ENCODE results near the gene MXRA8.

MXRA8 gene

GRCh38 chr1:1334835-1335234 is 23.5 kb downstream of the MXRA8 start:
- no peak for DNase-seq (ENCODE audit: low read depth)

DNA sequence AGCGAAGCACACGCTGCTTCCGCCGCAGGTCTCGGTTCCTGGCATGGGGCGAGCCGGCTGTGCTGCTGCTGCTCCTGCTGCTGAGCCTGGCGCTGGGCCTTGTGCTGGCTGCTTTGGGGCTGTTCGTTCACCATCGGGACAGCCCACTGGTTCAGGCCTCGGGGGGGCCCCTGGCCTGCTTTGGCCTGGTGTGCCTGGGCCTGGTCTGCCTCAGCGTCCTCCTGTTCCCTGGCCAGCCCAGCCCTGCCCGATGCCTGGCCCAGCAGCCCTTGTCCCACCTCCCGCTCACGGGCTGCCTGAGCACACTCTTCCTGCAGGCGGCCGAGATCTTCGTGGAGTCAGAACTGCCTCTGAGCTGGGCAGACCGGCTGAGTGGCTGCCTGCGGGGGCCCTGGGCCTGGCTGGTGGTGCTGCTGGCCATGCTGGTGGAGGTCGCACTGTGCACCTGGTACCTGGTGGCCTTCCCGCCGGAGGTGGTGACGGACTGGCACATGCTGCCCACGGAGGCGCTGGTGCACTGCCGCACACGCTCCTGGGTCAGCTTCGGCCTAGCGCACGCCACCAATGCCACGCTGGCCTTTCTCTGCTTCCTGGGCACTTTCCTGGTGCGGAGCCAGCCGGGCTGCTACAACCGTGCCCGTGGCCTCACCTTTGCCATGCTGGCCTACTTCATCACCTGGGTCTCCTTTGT is 24.7 kb downstream of the MXRA8 start:
- no peak for DNase-seq (ENCODE audit: low read depth)

GRCh38 chr1:1332774-1333480 is 25.4 kb downstream of the MXRA8 start:
- no peak for DNase-seq (ENCODE audit: low read depth)

DNA sequence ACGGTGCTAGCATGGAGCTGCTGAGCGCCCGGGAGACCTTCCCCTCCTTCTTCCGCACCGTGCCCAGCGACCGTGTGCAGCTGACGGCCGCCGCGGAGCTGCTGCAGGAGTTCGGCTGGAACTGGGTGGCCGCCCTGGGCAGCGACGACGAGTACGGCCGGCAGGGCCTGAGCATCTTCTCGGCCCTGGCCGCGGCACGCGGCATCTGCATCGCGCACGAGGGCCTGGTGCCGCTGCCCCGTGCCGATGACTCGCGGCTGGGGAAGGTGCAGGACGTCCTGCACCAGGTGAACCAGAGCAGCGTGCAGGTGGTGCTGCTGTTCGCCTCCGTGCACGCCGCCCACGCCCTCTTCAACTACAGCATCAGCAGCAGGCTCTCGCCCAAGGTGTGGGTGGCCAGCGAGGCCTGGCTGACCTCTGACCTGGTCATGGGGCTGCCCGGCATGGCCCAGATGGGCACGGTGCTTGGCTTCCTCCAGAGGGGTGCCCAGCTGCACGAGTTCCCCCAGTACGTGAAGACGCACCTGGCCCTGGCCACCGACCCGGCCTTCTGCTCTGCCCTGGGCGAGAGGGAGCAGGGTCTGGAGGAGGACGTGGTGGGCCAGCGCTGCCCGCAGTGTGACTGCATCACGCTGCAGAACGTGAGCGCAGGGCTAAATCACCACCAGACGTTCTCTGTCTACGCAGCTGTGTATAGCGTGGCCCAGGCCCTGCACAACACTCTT is 26.2 kb downstream of the MXRA8 start:
- DNase-seq (ENCODE audit: low read depth): no peak

DNA sequence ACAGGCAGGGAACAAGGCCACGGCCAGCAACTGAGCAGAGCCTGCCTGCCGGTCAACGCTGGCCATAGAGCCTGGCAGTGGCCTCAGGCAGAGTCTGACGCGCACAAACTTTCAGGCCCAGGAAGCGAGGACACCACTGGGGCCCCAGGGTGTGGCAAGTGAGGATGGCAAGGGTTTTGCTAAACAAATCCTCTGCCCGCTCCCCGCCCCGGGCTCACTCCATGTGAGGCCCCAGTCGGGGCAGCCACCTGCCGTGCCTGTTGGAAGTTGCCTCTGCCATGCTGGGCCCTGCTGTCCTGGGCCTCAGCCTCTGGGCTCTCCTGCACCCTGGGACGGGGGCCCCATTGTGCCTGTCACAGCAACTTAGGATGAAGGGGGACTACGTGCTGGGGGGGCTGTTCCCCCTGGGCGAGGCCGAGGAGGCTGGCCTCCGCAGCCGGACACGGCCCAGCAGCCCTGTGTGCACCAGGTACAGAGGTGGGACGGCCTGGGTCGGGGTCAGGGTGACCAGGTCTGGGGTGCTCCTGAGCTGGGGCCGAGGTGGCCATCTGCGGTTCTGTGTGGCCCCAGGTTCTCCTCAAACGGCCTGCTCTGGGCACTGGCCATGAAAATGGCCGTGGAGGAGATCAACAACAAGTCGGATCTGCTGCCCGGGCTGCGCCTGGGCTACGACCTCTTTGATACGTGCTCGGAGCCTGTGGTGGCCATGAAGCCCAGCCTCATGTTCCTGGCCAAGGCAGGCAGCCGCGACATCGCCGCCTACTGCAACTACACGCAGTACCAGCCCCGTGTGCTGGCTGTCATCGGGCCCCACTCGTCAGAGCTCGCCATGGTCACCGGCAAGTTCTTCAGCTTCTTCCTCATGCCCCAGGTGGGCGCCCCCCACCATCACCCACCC is 27.0 kb downstream of the MXRA8 start, which contains the start of gene TAS1R3:
Gene TAS1R3 (plus strand): TSS at position 213 of the 898 bp plus-strand sequence. CDS start 66 bp downstream, at position 279.
- no peak for DNase-seq (ENCODE audit: low read depth)

DNA sequence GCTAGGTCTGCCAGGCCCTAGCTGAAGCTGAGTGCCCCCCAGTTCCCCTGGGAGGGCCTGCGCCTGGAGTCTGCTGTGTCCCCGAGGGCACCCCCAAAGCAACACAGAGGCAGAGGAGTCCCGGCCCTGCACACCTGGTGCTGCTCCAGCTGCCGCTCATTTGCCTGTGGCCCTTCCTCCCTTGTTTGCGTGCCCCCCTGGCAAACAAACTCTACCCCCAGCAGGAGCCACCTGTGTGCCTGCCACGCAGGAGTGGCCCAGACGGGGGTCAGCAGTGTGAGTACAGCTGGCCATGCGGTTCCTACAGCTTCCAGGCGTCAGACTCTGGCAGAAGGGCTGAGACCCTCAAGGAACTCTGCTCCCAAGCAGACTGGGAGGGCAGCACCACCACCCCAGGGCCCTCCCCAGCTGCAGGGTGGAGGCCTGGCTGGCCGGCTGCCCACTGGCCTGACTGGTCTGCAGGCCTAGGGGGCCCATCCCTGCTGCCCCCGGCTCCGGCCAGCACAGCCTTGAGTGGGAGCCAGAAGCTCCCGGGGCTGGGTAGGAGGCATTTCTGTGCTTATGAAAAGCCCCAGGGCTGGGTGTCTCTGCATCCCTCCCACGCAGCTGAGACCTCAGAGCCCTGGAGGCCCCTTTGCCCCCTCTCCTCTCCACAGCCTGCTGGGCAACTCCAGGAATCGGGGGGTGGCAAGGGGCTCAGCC is 27.8 kb downstream of the MXRA8 start:
- DNase-seq (ENCODE audit: low read depth): no peak

- no peak for DNase-seq (ENCODE audit: low read depth)
These were observed 28.8 kb downstream of the MXRA8 start for GRCh38 chr1:1329304-1330210.

DNA sequence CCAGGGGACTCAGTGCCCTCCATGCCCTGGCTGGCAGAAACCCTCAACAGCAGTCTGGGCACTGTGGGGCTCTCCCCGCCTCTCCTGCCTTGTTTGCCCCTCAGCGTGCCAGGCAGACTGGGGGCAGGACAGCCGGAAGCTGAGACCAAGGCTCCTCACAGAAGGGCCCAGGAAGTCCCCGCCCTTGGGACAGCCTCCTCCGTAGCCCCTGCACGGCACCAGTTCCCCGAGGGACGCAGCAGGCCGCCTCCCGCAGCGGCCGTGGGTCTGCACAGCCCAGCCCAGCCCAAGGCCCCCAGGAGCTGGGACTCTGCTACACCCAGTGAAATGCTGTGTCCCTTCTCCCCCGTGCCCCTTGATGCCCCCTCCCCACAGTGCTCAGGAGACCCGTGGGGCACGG is 30.1 kb downstream of the MXRA8 start:
- DNase-seq (ENCODE audit: low read depth): no peak

GRCh38 chr1:1327291-1327690 is 31.1 kb downstream of the MXRA8 start:
- DNase-seq (ENCODE audit: low read depth): no peak

DNA sequence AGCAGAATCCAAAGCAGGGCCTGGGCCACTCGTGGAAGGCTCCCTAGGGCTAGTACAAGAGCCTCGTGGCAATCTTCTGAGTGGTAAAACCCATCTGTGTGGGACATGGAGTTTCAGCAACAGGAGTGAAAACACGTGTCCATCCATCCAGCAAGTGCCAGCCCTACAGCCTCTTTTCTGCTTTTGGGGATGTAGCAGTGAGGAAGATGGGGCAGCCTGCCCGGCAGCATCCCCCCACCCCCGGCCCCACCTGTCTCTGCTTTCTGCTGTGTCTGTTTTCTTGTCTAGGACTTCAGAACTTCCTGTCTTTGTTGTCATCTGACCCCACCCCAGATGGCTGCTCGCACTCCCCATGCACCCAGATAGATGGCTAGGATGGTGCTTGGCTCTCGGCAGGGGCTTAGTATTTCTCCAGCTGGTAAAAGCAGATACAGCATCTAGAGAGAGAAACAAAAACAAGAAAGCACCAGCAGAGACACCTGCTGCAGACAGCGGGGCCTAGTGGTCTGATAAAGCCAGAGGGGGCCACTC is 32.2 kb downstream of the MXRA8 start:
- no peak for DNase-seq (ENCODE audit: low read depth)

DNA sequence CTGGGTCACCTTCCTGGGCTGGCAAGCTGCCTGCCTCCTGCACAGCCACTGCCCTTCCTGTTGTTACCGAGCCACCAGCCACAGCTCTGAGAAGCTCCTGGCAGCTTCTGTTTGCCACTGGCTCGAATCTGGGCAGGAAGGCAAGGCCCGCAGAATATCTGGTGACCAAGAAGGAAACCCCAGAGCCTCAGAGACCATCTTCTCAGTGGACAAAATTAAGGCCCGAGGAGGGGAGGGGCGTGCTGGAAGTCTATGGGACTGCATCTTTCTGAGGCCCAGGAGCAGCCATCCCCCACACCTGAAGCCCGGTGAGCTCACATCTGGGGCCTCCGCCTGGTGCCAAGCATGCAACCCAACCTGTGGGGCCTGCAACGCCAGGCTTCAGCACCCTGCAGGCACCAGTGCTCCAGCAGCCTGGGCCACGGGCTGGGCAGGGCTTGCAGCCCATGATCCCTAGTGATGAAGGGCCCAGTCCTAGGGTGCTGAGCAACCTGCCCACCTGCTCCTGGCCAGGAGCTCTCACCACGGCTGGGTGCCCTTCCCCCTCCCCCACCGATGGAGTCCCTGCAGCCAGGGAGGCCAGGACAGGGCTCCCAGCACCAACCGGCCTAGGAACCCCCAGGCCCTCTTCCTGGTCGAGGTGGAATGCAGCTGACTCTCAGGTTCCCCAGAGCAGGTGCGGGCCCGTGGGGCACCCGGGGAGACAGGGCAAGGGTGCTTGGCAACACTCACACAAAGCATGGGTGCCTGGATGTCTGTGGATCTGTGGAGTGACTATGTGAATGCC is 32.9 kb downstream of the MXRA8 start:
- DNase-seq (ENCODE audit: low read depth): no peak

DNA sequence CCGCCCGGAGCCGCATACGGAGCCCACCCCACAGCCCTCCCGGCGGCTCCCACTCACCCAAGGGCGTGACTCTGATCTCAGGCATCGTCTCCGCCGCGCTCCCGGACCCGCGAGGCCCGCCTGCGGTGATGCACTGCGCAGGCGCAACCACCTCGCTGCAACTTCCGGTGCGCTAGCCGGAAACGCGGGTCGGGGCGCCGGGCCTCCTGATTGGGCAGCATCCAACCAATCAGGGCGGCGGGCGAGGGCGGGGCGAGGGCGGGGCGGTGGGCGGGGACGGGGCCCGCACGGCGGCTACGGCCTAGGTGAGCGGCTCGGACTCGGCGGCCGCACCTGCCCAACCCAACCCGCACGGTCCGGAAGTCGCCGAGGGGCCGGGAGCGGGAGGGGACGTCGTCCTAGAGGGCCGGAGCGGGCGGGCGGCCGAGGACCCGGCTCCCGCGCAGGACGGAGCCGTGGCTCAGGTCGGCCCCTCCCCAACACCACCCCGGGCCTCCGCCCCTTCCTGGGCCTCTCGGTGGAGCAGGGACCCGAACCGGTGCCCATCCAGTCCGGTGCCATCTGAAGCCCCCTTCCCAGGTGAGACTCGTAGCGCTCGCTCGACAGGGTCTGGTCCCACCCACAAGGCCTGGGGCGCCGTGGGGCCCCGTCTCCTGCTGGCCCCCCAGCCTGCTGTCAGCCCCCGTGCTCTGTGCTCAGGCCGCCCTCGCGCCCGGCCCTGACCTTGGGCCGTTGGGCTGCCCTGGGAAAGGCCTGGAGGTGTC is 33.6 kb downstream of the MXRA8 start, which contains the start of the genes CPTP and INTS11:
Gene CPTP (plus strand): TSS at position 279 of the 764 bp plus-strand sequence. CDS start 2,109 bp downstream, outside the sequence.
Gene INTS11 (minus strand): TSS at position 137 of the 764 bp plus-strand sequence. CDS start 52 bp downstream, at position 85.
- peak; percentile 95 for DNase-seq (ENCODE audit: low read depth)

DNA sequence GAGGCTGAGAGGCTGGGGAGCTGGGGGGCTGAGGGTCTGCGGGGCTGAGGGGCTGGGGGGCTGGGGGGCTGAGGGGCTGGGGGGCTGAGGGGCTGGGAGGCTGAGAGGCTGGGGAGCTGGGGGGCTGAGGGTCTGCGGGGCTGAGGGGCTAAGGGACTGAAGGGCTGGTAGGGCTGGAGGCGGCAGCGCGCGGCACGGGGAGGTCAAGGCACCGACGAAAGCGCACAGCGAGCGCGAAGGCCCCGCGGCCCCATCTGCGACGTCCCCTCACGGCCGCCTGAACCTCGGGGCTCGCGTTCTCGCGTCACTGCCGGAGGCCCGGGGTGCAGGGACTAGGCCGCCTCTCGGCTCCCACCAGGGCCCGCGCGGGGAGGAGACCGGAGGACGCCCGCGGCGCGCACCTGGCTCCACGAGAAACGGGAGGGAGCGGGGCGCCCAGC is 34.3 kb downstream of the MXRA8 start:
- DNase-seq (ENCODE audit: low read depth): no peak

- no peak for DNase-seq (ENCODE audit: low read depth)
These were observed 35.4 kb downstream of the MXRA8 start for GRCh38 chr1:1322952-1323351.

- DNase-seq (ENCODE audit: low read depth): no peak
These were observed 35.9 kb downstream of the MXRA8 start for GRCh38 chr1:1322418-1322817.

DNA sequence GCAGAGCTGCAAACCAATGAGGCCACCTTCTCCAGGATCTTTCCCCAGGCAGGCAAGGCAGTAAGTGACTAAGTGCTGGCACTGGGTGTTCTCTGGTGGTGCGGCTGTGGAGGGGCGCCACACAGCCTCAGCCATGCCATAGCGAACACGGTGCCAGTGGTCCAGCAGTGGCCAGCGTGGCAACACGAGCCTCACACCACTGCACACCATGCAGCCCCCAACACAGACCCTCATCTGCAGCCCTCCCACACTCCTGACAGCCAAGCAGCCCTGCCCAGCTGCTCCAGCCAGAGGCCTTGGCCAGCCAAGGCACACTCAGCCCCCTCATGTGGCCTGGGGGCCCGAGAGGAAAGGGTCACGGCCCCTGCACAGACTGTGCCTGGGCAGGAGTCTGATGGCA is 36.9 kb downstream of the MXRA8 start:
- no peak for DNase-seq (ENCODE audit: low read depth)

GRCh38 chr1:1320666-1321448 is 37.5 kb downstream of the MXRA8 start:
- DNase-seq (ENCODE audit: low read depth): no peak

Measured in stimulated activated CD8-positive, alpha-beta memory T cell treated with anti-CD3 and anti-CD28 coated beads, Interleukin-15, amount 100 ng/mL, for 24 hours (primary cell).